Panc1 (cell line): Measurements from ENCODE around the gene MGAT5. TPM values are rescaled to one million over a fixed set of nuclear protein-coding genes. Genes with fewer than 3 reads are reported as not detected.

Experiments used
- ATAC-seq: fragments of 200-7000 bp; cut with Tn5 transposase; 2 replicates; pipeline ENCODE4 v1.9.1; 2020; ENCODE audit warnings: mild to moderate bottlenecking, moderate library complexity
- BruUV-seq: library from RNA; stranded (reverse); fragments of 400-500 nt; replicated peaks from 2 replicates; lab custom pipeline; 2021; lab: Mats Ljungman, UMichigan
- CTCF ChIA-PET: fragments of 300-600 bp; sonication (Branson Sonifier 250); formaldehyde crosslinking; loops from one replicate; lab custom pipeline; 2022; ENCODE audit warnings: antibody characterized with exemption; lab: Charles Lee
- POLR2A ChIA-PET: fragments of 300-600 bp; sonication (Branson Sonifier 250); formaldehyde crosslinking; loops from one replicate; lab custom pipeline; 2022; ENCODE audit warnings: antibody characterized with exemption; lab: Charles Lee
- DNase-seq: peaks from one replicate; pipeline ENCODE4 v3.0.0-alpha.2; 2010; ENCODE audit warnings: low read depth, low spot score
- H3K27ac ChIP-seq: 2 replicates; pipeline ENCODE4 v1.5.1; 2011; ENCODE audit warnings: mild to moderate bottlenecking, low read length, inconsistent platforms
- H3K27me3 ChIP-seq: fragments of 200-500 bp; sonication (Bioruptor generic); 2 replicates; pipeline ENCODE4 v1.6.0; 2014; ENCODE audit warnings: low read length, inconsistent platforms; ENCODE audit not compliant: control insufficient read depth, insufficient read depth
- H3K36me3 ChIP-seq: fragments of 200-500 bp; sonication (Bioruptor generic); 2 replicates; pipeline ENCODE4 v1.5.1; 2014; ENCODE audit warnings: inconsistent platforms, mild to moderate bottlenecking, low read length, moderate library complexity; ENCODE audit not compliant: control insufficient read depth, insufficient read depth
- H3K4me1 ChIP-seq: 2 replicates; pipeline ENCODE4 v1.5.1; 2011; ENCODE audit warnings: inconsistent platforms, mild to moderate bottlenecking, low read length, moderate library complexity; ENCODE audit not compliant: control insufficient read depth, insufficient read depth
- H3K4me3 ChIP-seq, 2 experiments: 2 replicates each; pipeline ENCODE4 v1.5.1; 2011 to 2012; ENCODE audit warnings: low read depth in 2 of 2, low read length in 2 of 2, mild to moderate bottlenecking in 2 of 2, inconsistent platforms in 1 of 2, moderate library complexity in 1 of 2
- H3K9me3 ChIP-seq: fragments of 200-500 bp; sonication (Bioruptor generic); 2 replicates; pipeline ENCODE4 v1.5.1; 2014; ENCODE audit warnings: low read depth, mild to moderate bottlenecking, inconsistent platforms, low read length, moderate library complexity; ENCODE audit not compliant: control insufficient read depth, insufficient read depth
- CTCF ChIP-seq: fragments of 450-650 bp; IDR thresholded peaks from 2 replicates; pipeline ENCODE4 v1.5.1; 2017; ENCODE audit warnings: mild to moderate bottlenecking
- POLR2AphosphoS5 ChIP-seq: IDR thresholded peaks from 2 replicates; pipeline ENCODE4 v1.6.1; 2012; ENCODE audit warnings: mild to moderate bottlenecking, low read depth, low read length, moderate library complexity
- REST ChIP-seq, 2 experiments: IDR thresholded peaks; 2 replicates each; pipeline ENCODE4 v1.6.1; 2011 to 2012; ENCODE audit warnings: low read depth in 2 of 2, control low read depth in 1 of 2, low read length in 1 of 2, mild to moderate bottlenecking in 1 of 2, moderate library complexity in 1 of 2; ENCODE audit not compliant: insufficient read depth in 1 of 2
- SIN3A ChIP-seq: IDR thresholded peaks from 2 replicates; pipeline ENCODE4 v1.6.1; 2012; ENCODE audit warnings: low read depth, mild to moderate bottlenecking, low read length, moderate library complexity, borderline replicate concordance; ENCODE audit not compliant: insufficient read depth
- TCF7L2 ChIP-seq: IDR thresholded peaks from 2 replicates; pipeline ENCODE4 v1.6.1; 2011; ENCODE audit warnings: mild to moderate bottlenecking, low read depth, low read length, inconsistent platforms
- in situ Hi-C: cut with HindIII; loops from 2 replicates; pipeline ENCODE4 v1.10.0; 2016; ENCODE audit warnings: low sequenced_read_pairs, low pct_unique_long_range_greater_than_20kb
- intact Hi-C: fragments of 100-400 bp; cut with micrococcal nuclease; formaldehyde crosslinking; loops from one replicate; pipeline ENCODE4 v1.10.0; 2022; ENCODE audit not compliant: unreplicated experiment
- total RNA-seq: library from RNA; stranded (reverse); gene quantifications from one replicate; pipeline ENCODE4 v1.2.1, GENCODE V29; 2021; ENCODE audit not compliant: unreplicated experiment

MGAT5 gene
- total RNA-seq, 1 experiment from 2014 or later, result 22.1 TPM

GRCh38 chr2:134217924-134218323, 35.9 kb upstream of the MGAT5 start:
- H3K4me1 ChIP-seq, result no peaks in the 10 kb centered on the region
- ChIA-PET POLR2A (no interaction called here), CTCF (no interaction called here)
- H3K36me3 ChIP-seq, result no peaks in the 10 kb centered on the region
- in situ Hi-C loops, result no loop called here
- H3K4me3 ChIP-seq, result no peak overlapping the region
- ATAC-seq (no peak), DNase-seq (no peak)
- no peaks in the 10 kb centered on the region for H3K9me3 ChIP-seq
- TF ChIP-seq TCF7L2 (no peak), POLR2AphosphoS5 (no peak), CTCF (no peak)
- no TSS peak for BruUV-seq
- H3K27me3 ChIP-seq, result no peaks in the 10 kb centered on the region
- intact Hi-C loops, result no loop called here
- H3K27ac ChIP-seq, result no peak overlapping the region

- H3K4me3 ChIP-seq, result no peak overlapping the region
- POLR2A ChIA-PET, result no interaction called here
- TF ChIP-seq TCF7L2 (no peak), REST (IDR thresholded peaks at IDR 0.05; ENCODE audit: insufficient read depth in 1 of 2, low read depth in 2 of 2, low read length in 1 of 2) (no peak), POLR2AphosphoS5 (no peak), SIN3A (no peak)
- H3K4me1 ChIP-seq, result no peaks in the 10 kb centered on the region
- BruUV-seq, result no TSS peak
- no peaks in the 10 kb centered on the region for H3K27me3 ChIP-seq
- intact Hi-C loops (no loop called here), in situ Hi-C loops (no loop called here)
- H3K9me3 ChIP-seq, result no peaks in the 10 kb centered on the region
- no peak overlapping the region for H3K27ac ChIP-seq
- DNase-seq (no peak), ATAC-seq (no peak)
- H3K36me3 ChIP-seq, result no peaks in the 10 kb centered on the region
- CTCF ChIA-PET, result no interaction called here
These were observed 35.5 kb upstream of the MGAT5 start for GRCh38 chr2:134218414-134218813.

- intact Hi-C loops, result no loop called here
- no peaks in the 10 kb centered on the region for H3K4me1 ChIP-seq
- H3K9me3 ChIP-seq, result no peaks in the 10 kb centered on the region
- no peaks in the 10 kb centered on the region for H3K27me3 ChIP-seq
- ChIA-PET POLR2A (no interaction called here), CTCF (no interaction called here)
- H3K4me3 ChIP-seq, result no peak overlapping the region
- no peak overlapping the region for H3K27ac ChIP-seq
- no peak for ATAC-seq
- H3K36me3 ChIP-seq, result no peaks in the 10 kb centered on the region
- in situ Hi-C loops, result no loop called here
- DNase-seq, result no peak
- TF ChIP-seq SIN3A, result no peak
- TF ChIP-seq POLR2AphosphoS5, result no peak
- no peak for TF ChIP-seq TCF7L2
- TF ChIP-seq CTCF, result no peak
- TF ChIP-seq REST (IDR thresholded peaks at IDR 0.05; ENCODE audit: insufficient read depth in 1 of 2, low read depth in 2 of 2, low read length in 1 of 2), result no peak
- no TSS peak for BruUV-seq
These were observed 34.8 kb upstream of the MGAT5 start for GRCh38 chr2:134218930-134219658.
